ENCODE data around the gene NDUFS3. TPM values are rescaled to one million over a fixed set of nuclear protein-coding genes. Genes with fewer than 3 reads are reported as not detected.
A peak's percentile ranks its signal among the peaks of the same experiment; 100 is the strongest.

Gene NDUFS3
- total RNA-seq, 1 experiment from 2014 or later: 120 TPM

DNA sequence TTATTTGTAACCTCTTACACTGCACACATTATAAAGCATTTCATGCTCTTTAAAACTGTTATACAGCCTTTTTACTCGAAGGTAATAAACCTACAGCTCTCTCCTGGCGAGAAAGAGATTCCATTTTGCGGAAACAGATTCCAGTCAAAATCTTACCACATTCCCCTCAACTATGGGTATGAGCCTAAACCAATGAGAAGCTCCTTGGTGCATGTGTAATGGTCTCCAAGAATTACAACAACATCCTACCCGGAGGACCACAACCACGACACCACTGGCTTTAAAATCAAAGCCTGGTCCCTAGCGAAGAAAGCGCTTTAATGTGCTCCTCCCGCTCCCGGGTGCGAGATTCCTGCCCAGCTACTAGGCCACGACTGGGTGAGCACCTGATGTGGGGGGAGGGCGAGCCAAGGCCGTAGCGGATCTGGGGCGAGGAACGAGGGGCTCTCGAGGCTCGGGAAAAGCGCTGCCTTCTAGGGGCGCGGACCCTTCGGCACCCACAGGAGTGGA, 26.8 kb upstream of the NDUFS3 start:
- H3K27me3 ChIP-seq (ENCODE audit: low read length): no peaks in the 10 kb centered on the region
- H3K4me2 ChIP-seq (ENCODE audit: low read length): peak overlapping the region; percentile 86
- intact Hi-C loops (cut with micrococcal nuclease): no loop called here
- CTCF ChIA-PET: no interaction called here
- H4K20me1 ChIP-seq (ENCODE audit: low read length): peaks cover 32% of the 10 kb centered on the region
- H3K4me3 ChIP-seq (ENCODE audit: low read length): peak overlapping the region; percentile 93
- no TSS peak for BruUV-seq (replicated peaks)
- H3K27ac ChIP-seq (ENCODE audit: low read length): peak overlapping the region; percentile 75
- TF ChIP-seq EZH2 (IDR thresholded peaks at IDR 0.05; ENCODE audit: low read length, unreplicated experiment) (no peak), EZH2phosphoT487 (IDR thresholded peaks at IDR 0.05; ENCODE audit: borderline replicate concordance, low read length) (no peak)
- TF ChIP-seq, protein P1, sequence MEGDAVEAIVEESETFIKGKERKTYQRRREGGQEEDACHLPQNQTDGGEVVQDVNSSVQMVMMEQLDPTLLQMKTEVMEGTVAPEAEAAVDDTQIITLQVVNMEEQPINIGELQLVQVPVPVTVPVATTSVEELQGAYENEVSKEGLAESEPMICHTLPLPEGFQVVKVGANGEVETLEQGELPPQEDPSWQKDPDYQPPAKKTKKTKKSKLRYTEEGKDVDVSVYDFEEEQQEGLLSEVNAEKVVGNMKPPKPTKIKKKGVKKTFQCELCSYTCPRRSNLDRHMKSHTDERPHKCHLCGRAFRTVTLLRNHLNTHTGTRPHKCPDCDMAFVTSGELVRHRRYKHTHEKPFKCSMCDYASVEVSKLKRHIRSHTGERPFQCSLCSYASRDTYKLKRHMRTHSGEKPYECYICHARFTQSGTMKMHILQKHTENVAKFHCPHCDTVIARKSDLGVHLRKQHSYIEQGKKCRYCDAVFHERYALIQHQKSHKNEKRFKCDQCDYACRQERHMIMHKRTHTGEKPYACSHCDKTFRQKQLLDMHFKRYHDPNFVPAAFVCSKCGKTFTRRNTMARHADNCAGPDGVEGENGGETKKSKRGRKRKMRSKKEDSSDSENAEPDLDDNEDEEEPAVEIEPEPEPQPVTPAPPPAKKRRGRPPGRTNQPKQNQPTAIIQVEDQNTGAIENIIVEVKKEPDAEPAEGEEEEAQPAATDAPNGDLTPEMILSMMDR (conservative IDR thresholded peaks at IDR 0.05; ENCODE audit: low read depth, low read length): no peak
- H3F3A ChIP-seq (ENCODE audit: low read length, unreplicated experiment): no peaks in the 10 kb centered on the region
- H2AFZ ChIP-seq (ENCODE audit: low read length): peak overlapping the region; percentile 49
- H3K9ac ChIP-seq (ENCODE audit: low read length): peak overlapping the region; percentile 98
- H3K9me3 ChIP-seq (ENCODE audit: low read length): no peaks in the 10 kb centered on the region
- H3K4me1 ChIP-seq (ENCODE audit: insufficient read depth, low read length): peaks cover 12% of the 10 kb centered on the region
- POLR2A ChIA-PET (ENCODE audit: unreplicated experiment): interaction anchor here (0.7 kb wide), 1 partner anchor 331 kb away, joined by 27 read pairs; no protein-coding TSS in a partner anchor
- peaks cover 59% of the 10 kb centered on the region for H3K79me2 ChIP-seq (ENCODE audit: low read length)
- peaks cover 12% of the 10 kb centered on the region; the same call in 1 of the 2 replicates for H3K36me3 ChIP-seq (ENCODE audit: low read depth, low read length)
- H3K9me2 ChIP-seq (replicated peaks; ENCODE audit: low read length): no peaks in the 10 kb centered on the region
- ATAC-seq: peak; percentile 1
- DNase-seq: peak; percentile 25

DNA sequence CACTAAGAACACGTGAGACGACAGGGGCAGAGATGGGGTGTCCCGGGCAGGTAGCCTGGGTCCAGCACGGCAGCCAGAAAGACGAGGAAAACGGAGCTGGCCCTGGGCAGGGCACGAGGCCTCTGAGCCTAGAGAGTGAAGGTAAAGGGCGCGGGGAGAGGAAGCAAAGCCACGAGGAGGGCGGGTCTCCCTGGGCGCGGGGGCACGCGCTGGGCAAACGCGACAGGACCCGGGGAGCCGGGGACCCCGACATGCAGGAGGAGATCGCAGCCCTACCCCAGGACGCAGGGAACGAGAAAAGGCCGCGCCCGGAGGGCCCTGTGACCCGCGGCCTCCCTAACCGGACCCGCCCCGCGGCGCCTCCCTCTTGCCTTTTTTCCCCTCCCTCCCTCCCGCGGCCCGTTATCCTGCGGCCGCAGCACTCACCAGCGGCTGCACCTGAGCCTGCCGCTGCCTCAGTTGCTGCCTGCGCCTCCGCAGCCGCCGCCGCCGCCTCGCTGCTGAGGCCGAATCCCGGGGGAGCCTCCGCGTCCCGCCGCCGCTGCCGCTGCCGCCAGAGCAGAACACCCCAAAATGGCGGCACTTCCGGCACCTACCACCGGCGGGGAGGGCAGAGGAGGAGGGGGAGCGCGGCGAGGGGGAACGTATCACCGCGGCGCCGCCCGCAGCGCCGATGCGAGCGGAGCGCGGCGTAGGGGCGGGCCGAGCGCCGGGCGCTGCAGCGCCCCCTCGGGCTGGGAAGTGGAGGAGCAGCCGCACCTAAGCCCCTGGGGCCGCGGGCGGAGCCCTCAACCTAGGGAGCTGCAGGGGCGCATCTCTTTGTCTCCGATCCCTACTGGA, 26.1 kb upstream of the NDUFS3 start, which contains the start of gene CELF1:
Gene CELF1 (minus strand): TSS at position 567 of the 840 bp plus-strand sequence. CDS start 53,609 bp downstream, outside the sequence.
- H4K20me1 ChIP-seq (ENCODE audit: low read length): peaks cover 25% of the 10 kb centered on the region
- no peaks in the 10 kb centered on the region for H3K9me3 ChIP-seq (ENCODE audit: low read length)
- peaks cover 12% of the 10 kb centered on the region; the same call in 1 of the 2 replicates for H3K36me3 ChIP-seq (ENCODE audit: low read depth, low read length)
- ChIA-PET CTCF (interaction anchor here (0.6 kb wide), 4 partner anchors 30 to 117 kb away, joined by 3 to 4 read pairs (median 3); no protein-coding TSS in a partner anchor), POLR2A (ENCODE audit: unreplicated experiment) (no interaction called here)
- BruUV-seq (replicated peaks): no TSS peak
- TF ChIP-seq EZH2 (IDR thresholded peaks at IDR 0.05; ENCODE audit: low read length, unreplicated experiment) (no peak), EZH2phosphoT487 (IDR thresholded peaks at IDR 0.05; ENCODE audit: borderline replicate concordance, low read length) (no peak)
- TF ChIP-seq, protein P1 (conservative IDR thresholded peaks at IDR 0.05; ENCODE audit: low read depth, low read length): peak; percentile 73
- H3F3A ChIP-seq (ENCODE audit: low read length, unreplicated experiment): no peaks in the 10 kb centered on the region
- peaks cover 52% of the 10 kb centered on the region for H3K79me2 ChIP-seq (ENCODE audit: low read length)
- peak within 1 kb of the TSS; percentile 99 for H2AFZ ChIP-seq (ENCODE audit: low read length)
- ATAC-seq: peak; percentile 94
- H3K4me2 ChIP-seq (ENCODE audit: low read length): peak within 1 kb of the TSS; percentile 93
- DNase-seq: peak; percentile 89
- peak within 1 kb of the TSS; percentile 98 for H3K9ac ChIP-seq (ENCODE audit: low read length)
- no peaks in the 10 kb centered on the region for H3K9me2 ChIP-seq (replicated peaks; ENCODE audit: low read length)
- peak within 1 kb of the TSS; percentile 75 for H3K27ac ChIP-seq (ENCODE audit: low read length)
- peak within 1 kb of the TSS; percentile 93 for H3K4me3 ChIP-seq (ENCODE audit: low read length)
- intact Hi-C loops (cut with micrococcal nuclease): no loop called here
- H3K4me1 ChIP-seq (ENCODE audit: insufficient read depth, low read length): peaks cover 12% of the 10 kb centered on the region
- H3K27me3 ChIP-seq (ENCODE audit: low read length): no peaks in the 10 kb centered on the region

Measured in PC-3 (cell line).